ENCODE results near the gene OLFM1. TPM values are rescaled to one million over a fixed set of nuclear protein-coding genes. Genes with fewer than 3 reads are reported as not detected.
"Not testable (repeated sequence)": the region's sequence is repeated elsewhere in the genome, so short reads cannot be mapped to it uniquely, and the experiment has no call there.

OLFM1 gene
- total and polyA plus RNA-seq, 7 donors, result 4.8 to 23.1 (median 11.2) TPM

- H3K27me3 ChIP-seq (ENCODE audit: insufficient read depth in 3 of 3, low read length in 2 of 3), result peaks cover 0 to 64% (median 3%) of the 10 kb centered on the region in 3 donors
- DNase-seq, result no peak
- TF ChIP-seq CTCF (IDR thresholded peaks at IDR 0.05), result no peak
- no peak overlapping the region for H3K27ac ChIP-seq
- no peaks in the 10 kb centered on the region for H3K4me1 ChIP-seq
- H3K9me3 ChIP-seq, result no peaks in the 10 kb centered on the region
- H3K4me3 ChIP-seq, result no peak overlapping the region
- intact Hi-C loops (cut with DNase I), result no loop called here
- H3K36me3 ChIP-seq (ENCODE audit: insufficient read depth in 1 of 2, low read depth in 1 of 2), result no peaks in the 10 kb centered on the region
- ATAC-seq, result no peak
- 77 to 78% (median 78%) methylated on average over 7 of the region's 7 CpGs for WGBS, 3 donors
These were observed 73.4 kb downstream of the OLFM1 start for GRCh38 chr9:135160862-135161261.

- intact Hi-C loops (cut with DNase I); H3K27ac ChIP-seq; H3K36me3 ChIP-seq (ENCODE audit: insufficient read depth in 1 of 2, low read depth in 1 of 2); H3K4me1 ChIP-seq; H3K9me3 ChIP-seq; DNase-seq; ATAC-seq; H3K4me3 ChIP-seq: not testable (repeated sequence)
- H3K27me3 ChIP-seq (ENCODE audit: insufficient read depth in 3 of 3, low read length in 2 of 3), result peaks cover 0 to 78% (median 5%) of the 10 kb centered on the region in 3 donors
- WGBS, 3 donors, result 87 to 90% (median 89%) methylated on average over 14 to 15 of the region's 15 CpGs
These were observed 75.1 kb downstream of the OLFM1 start for GRCh38 chr9:135162599-135162998.

GRCh38 chr9:135163023-135163780, 75.7 kb downstream of the OLFM1 start:
- peaks cover 0 to 84% (median 5%) of the 10 kb centered on the region in 3 donors for H3K27me3 ChIP-seq (ENCODE audit: insufficient read depth in 3 of 3, low read length in 2 of 3)
- WGBS, 3 donors, result 71 to 74% (median 71%) methylated on average over 11 of the region's 11 CpGs
- intact Hi-C loops (cut with DNase I), result no loop called here

GRCh38 chr9:135164036-135164435, 76.6 kb downstream of the OLFM1 start:
- Histone ChIP-seq H3K4me3 (no peak overlapping the region), H3K4me1 (no peaks in the 10 kb centered on the region), H3K27ac (no peak overlapping the region), H3K36me3 (ENCODE audit: insufficient read depth in 1 of 2, low read depth in 1 of 2) (no peaks in the 10 kb centered on the region), H3K27me3 (ENCODE audit: insufficient read depth in 3 of 3, low read length in 2 of 3) (peaks cover 0 to 86% (median 5%) of the 10 kb centered on the region in 3 donors), H3K9me3 (no peaks in the 10 kb centered on the region)
- no peak for ATAC-seq
- WGBS, 3 donors, result 74 to 83% (median 78%) methylated on average over 11 of the region's 11 CpGs
- intact Hi-C loops (cut with DNase I), result no loop called here
- no peak for DNase-seq
- TF ChIP-seq CTCF (IDR thresholded peaks at IDR 0.05), result no peak

More at GRCh38 chr9:135163023-135163780, 75.7 kb downstream of the OLFM1 start:
- DNase-seq, result no peak
- Histone ChIP-seq H3K4me3 (no peak overlapping the region), H3K27ac (no peak overlapping the region), H3K36me3 (ENCODE audit: insufficient read depth in 1 of 2, low read depth in 1 of 2) (no peaks in the 10 kb centered on the region), H3K4me1 (no peaks in the 10 kb centered on the region), H3K9me3 (no peaks in the 10 kb centered on the region)
- ATAC-seq, result no peak
- TF ChIP-seq CTCF (IDR thresholded peaks at IDR 0.05), result no peak

- ATAC-seq, result no peak
- TF ChIP-seq CTCF (IDR thresholded peaks at IDR 0.05), result no peak
- Histone ChIP-seq H3K4me1 (no peaks in the 10 kb centered on the region), H3K9me3 (no peaks in the 10 kb centered on the region), H3K27me3 (ENCODE audit: insufficient read depth in 3 of 3, low read length in 2 of 3) (peaks cover 0 to 78% (median 5%) of the 10 kb centered on the region in 3 donors), H3K27ac (no peak overlapping the region), H3K36me3 (ENCODE audit: insufficient read depth in 1 of 2, low read depth in 1 of 2) (no peaks in the 10 kb centered on the region), H3K4me3 (no peak overlapping the region)
- intact Hi-C loops (cut with DNase I), result no loop called here
- no peak for DNase-seq
- 64 to 72% (median 67%) methylated on average over 17 to 18 of the region's 18 CpGs for WGBS, 3 donors
These were observed 77.7 kb downstream of the OLFM1 start for GRCh38 chr9:135165003-135165711.

All from psoas muscle (tissue), 8 donors.